Suprapubic skin (tissue), 4 donors: ENCODE results near the gene SOX6.

Experiments
- EP300 ChIP-seq: sonication (generic); formaldehyde crosslinking; IDR thresholded peaks from one replicate; pipeline ENCODE4 v1.6.1; 2017; ENCODE audit warnings: antibody characterized with exemption
- POLR2A ChIP-seq, 2 donors: fragments of 450-650 bp; IDR thresholded peaks; one replicate each; pipeline ENCODE4 v1.6.1; 2017; ENCODE audit warnings: antibody characterized with exemption in 2 of 2, mild to moderate bottlenecking in 2 of 2, moderate library complexity in 2 of 2
- POLR2AphosphoS5 ChIP-seq, 3 donors: sonication (generic); formaldehyde crosslinking; IDR thresholded peaks; one replicate each; pipeline ENCODE4 v1.6.1; 2017; ENCODE audit warnings: antibody characterized with exemption in 3 of 3
- TF ChIP-seq, protein P1 (sequence below), 2 donors: fragments of 200-600 bp in 1 of 2; fragments of 450-650 bp in 1 of 2; sonication (generic) in 1 of 2; IDR thresholded peaks; one replicate each; pipeline ENCODE4 v1.5.1; 2016 to 2019; ENCODE audit warnings: antibody characterized with exemption in 2 of 2, mild to moderate bottlenecking in 1 of 2, moderate library complexity in 1 of 2

DNA sequence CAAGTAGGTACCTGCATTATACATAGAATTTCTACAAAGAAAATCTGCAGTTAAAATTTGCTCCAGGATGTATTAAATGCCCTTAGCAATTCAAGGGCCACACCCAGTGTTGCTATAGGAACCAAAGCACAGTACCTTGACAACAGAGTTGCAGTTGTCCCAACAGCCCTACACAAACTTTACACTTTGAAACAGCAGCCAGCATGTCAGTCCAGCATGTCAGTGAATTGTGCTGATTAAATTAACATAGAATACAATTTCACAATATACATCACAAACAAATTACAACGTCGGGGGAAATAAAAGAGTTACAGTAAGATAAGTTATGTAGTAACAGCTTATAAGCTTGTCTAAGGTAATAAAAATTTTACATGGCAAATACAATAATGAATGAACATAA is 389.2 kb downstream of the SOX6 start:
- no peak for TF ChIP-seq POLR2A (IDR thresholded peaks at IDR 0.05)
- TF ChIP-seq, protein P1, sequence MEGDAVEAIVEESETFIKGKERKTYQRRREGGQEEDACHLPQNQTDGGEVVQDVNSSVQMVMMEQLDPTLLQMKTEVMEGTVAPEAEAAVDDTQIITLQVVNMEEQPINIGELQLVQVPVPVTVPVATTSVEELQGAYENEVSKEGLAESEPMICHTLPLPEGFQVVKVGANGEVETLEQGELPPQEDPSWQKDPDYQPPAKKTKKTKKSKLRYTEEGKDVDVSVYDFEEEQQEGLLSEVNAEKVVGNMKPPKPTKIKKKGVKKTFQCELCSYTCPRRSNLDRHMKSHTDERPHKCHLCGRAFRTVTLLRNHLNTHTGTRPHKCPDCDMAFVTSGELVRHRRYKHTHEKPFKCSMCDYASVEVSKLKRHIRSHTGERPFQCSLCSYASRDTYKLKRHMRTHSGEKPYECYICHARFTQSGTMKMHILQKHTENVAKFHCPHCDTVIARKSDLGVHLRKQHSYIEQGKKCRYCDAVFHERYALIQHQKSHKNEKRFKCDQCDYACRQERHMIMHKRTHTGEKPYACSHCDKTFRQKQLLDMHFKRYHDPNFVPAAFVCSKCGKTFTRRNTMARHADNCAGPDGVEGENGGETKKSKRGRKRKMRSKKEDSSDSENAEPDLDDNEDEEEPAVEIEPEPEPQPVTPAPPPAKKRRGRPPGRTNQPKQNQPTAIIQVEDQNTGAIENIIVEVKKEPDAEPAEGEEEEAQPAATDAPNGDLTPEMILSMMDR (IDR thresholded peaks at IDR 0.05), result no peak
- TF ChIP-seq POLR2AphosphoS5 (IDR thresholded peaks at IDR 0.05), result no peak
- no peak for TF ChIP-seq EP300
